Natural killer cell treated with Interleukin-12 subunit alpha and Interleukin-12 subunit beta and Interleukin-15 and Interleukin-18, amount 100 ng/mL, for 72 hours (primary cell): ENCODE results near the gene TAMALIN. TPM values are rescaled to one million over a fixed set of nuclear protein-coding genes. Genes with fewer than 3 reads are reported as not detected.

Experiments
- ATAC-seq, 2 donors: fragments of 150-1000 bp; cut with Tn5 transposase in 1 of 2; sonication (Bioruptor Pico), chemical (Tn5 transposase) in 1 of 2; 2 replicates each; pipeline ENCODE4 v1.10.0; 2021
- DNase-seq: peaks from one replicate; pipeline ENCODE4 v3.0.0; 2022; ENCODE audit warnings: low spot score
- H3K27ac Mint-ChIP-seq, 2 donors: 1 replicate in 1 of 2; 2 replicates in 1 of 2; pipeline ENCODE4 v1.8.0; 2022; ENCODE audit warnings: mixed read lengths in 2 of 2, mild to moderate bottlenecking in 1 of 2, moderate library complexity in 1 of 2
- H3K27me3 Mint-ChIP-seq, 2 donors: 1 replicate in 1 of 2; 2 replicates in 1 of 2; pipeline ENCODE4 v1.8.0; 2022; ENCODE audit warnings: mixed read lengths in 2 of 2
- H3K36me3 Mint-ChIP-seq: one replicate; pipeline ENCODE4 v1.8.0; 2022; ENCODE audit warnings: mixed read lengths
- H3K4me1 Mint-ChIP-seq, 2 donors: 1 replicate in 1 of 2; 2 replicates in 1 of 2; pipeline ENCODE4 v1.8.0; 2022; ENCODE audit warnings: low read depth in 2 of 2, mixed read lengths in 2 of 2, mild to moderate bottlenecking in 1 of 2
- H3K4me3 Mint-ChIP-seq: one replicate; pipeline ENCODE4 v1.8.0; 2022; ENCODE audit warnings: mixed read lengths
- H3K9me3 Mint-ChIP-seq: 2 replicates; pipeline ENCODE4 v1.8.0; 2022; ENCODE audit warnings: mixed read lengths
- total RNA-seq, 2 donors: library from RNA; stranded (reverse); gene quantifications; one replicate each; pipeline ENCODE4 v1.2.3, GENCODE V29; 2022

The TAMALIN gene
- total RNA-seq, 2 donors from 2014 or later: 5.4 to 5.6 TPM

DNA sequence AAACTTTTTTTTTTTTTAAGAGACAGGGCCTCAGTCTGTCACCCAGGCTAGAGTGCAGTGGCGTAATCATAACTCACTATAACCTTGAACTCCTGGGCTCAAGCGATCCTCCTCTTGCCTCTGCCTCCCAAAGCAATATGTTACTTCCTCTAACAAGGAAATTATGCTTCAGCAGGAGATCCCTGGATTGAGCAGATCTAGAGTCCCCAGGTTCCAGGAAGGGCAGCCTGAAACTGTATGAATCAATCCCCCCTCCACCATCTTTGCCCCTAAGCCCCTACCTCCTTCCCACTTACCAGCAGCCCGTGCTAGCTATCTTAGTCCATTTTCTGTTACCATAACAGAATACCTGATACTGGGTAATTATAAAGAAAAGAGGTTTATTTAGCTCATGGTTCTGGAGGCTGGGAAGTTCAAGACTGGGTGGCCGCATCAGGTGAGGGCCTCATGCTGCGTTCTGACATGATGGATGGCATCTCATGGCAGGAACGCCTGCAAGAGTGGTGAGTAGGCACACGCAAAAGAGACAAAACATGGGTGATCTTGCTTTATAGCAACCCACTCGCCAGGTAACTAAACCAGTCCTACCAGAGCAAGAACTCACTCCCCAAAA lies 5.0 kb downstream of the TAMALIN start:
- no peak overlapping the region for H3K4me3 Mint-ChIP-seq
- peaks cover 0 to 5% of the 10 kb centered on the region in 2 donors for H3K4me1 Mint-ChIP-seq
- H3K27me3 Mint-ChIP-seq: no peaks in the 10 kb centered on the region
- H3K9me3 Mint-ChIP-seq: no peaks in the 10 kb centered on the region
- no peaks in the 10 kb centered on the region for H3K36me3 Mint-ChIP-seq
- ATAC-seq (no peak), DNase-seq (no peak)
- no peak overlapping the region for H3K27ac Mint-ChIP-seq

DNA sequence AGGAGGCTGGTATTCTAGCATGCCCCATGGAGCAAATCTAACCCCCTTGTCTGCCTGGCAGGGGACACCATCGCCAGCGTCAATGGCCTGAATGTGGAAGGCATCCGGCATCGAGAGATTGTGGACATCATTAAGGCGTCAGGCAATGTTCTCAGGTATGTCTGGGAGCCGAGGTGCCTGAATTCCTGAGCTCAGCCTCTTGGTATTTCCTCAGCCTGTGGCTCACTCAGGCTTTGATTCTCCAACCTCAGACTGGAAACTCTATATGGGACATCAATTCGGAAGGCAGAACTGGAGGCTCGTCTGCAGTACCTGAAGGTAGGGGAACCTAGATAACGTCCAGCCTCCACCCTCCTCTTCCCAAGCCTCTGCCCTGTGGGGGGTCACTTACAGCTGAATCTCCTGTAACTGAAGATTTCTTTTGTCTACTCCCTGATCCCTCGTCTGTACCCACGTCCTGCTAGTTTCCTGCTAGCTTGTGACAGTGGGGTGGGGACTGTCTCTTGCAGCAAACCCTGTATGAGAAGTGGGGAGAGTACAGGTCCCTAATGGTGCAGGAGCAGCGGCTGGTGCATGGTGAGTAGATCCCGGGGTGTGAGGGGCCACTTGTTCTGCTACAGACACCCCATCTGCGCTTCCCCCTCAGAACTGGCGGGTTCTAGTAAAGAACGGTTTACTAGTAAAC lies 7.0 kb downstream of the TAMALIN start:
- ATAC-seq: no peak
- DNase-seq: no peak
- H3K9me3 Mint-ChIP-seq: no peaks in the 10 kb centered on the region
- H3K4me1 Mint-ChIP-seq: no peaks in the 10 kb centered on the region
- H3K27ac Mint-ChIP-seq: no peak overlapping the region
- no peaks in the 10 kb centered on the region for H3K27me3 Mint-ChIP-seq
- no peaks in the 10 kb centered on the region for H3K36me3 Mint-ChIP-seq
- H3K4me3 Mint-ChIP-seq: no peak overlapping the region

DNA sequence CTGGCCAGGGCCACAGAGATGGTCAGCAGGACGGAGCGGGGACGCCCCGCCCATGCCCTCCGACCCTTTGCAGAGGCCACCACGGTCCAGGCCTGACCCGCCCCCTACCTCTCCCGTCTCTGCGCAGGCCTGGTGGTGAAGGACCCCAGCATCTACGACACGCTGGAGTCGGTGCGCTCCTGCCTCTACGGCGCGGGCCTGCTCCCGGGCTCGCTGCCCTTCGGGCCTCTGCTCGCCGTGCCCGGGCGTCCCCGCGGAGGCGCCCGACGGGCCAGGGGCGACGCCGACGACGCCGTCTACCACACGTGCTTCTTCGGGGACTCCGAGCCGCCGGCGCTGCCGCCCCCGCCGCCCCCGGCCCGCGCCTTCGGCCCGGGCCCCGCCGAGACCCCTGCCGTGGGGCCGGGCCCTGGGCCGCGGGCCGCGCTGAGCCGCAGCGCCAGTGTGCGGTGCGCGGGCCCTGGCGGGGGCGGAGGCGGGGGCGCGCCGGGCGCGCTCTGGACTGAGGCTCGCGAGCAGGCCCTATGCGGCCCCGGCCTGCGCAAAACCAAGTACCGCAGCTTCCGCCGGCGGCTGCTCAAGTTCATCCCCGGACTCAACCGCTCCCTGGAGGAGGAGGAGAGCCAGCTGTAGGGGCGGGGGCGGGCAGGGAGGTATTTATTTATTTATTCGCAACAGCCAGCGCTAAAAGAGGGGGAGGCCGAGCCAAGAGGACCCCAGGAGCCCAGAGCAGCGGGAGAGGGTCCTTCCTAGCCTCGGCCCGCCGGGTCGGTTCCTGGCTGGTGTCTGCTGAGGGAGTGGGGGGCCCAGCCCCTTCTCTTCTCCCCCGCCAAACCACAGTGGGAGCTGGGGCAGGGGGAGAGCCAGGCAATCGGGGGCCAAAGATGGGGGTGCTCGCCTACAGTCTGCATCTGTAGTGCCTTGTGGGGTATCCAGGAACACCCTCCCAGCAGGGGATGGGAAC lies 8.1 kb downstream of the TAMALIN start:
- DNase-seq: no peak
- Mint-ChIP-seq H3K4me3 (no peak overlapping the region), H3K4me1 (no peaks in the 10 kb centered on the region), H3K9me3 (no peaks in the 10 kb centered on the region), H3K27ac (no peak overlapping the region), H3K27me3 (no peaks in the 10 kb centered on the region), H3K36me3 (no peaks in the 10 kb centered on the region)
- no peak for ATAC-seq

DNA sequence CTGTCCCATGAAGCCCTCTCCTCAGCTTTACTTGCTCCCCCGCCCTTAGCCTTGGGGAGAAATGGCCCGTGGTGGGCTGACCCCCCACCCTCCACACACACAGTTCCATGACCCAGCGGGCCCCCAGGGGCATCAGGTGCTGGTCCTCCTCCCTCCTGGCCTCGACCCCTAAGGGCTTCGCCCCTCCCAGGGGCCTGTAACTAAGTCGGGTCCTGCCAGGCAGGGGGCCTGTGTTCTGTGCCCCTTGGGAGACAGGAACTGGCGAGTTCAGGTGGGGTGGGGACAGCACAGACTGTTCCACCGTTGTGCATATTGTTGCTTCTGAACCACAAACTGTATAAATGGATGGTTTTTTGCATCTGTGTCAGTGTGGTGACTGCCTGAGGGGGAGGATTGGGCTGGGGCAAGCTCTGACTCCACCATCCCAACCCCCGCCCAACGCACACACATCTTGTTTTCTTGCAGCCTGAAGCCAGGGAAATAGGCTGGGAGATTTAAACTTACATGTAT lies 8.8 kb downstream of the TAMALIN start:
- DNase-seq: no peak
- Mint-ChIP-seq H3K4me1 (peaks cover 4 to 7% of the 10 kb centered on the region in 2 donors), H3K4me3 (no peak overlapping the region), H3K36me3 (no peaks in the 10 kb centered on the region), H3K27me3 (no peaks in the 10 kb centered on the region), H3K9me3 (no peaks in the 10 kb centered on the region), H3K27ac (no peak overlapping the region)
- ATAC-seq: no peak

GRCh38 chr12:52018433-52019112 lies 11.8 kb downstream of the TAMALIN start:
- ATAC-seq (no peak), DNase-seq (no peak)
- no peak overlapping the region for H3K4me3 Mint-ChIP-seq
- H3K36me3 Mint-ChIP-seq: no peaks in the 10 kb centered on the region
- H3K4me1 Mint-ChIP-seq: peaks cover 10 to 11% of the 10 kb centered on the region in 2 donors
- no peak overlapping the region for H3K27ac Mint-ChIP-seq
- no peaks in the 10 kb centered on the region for H3K27me3 Mint-ChIP-seq
- H3K9me3 Mint-ChIP-seq: no peaks in the 10 kb centered on the region

DNA sequence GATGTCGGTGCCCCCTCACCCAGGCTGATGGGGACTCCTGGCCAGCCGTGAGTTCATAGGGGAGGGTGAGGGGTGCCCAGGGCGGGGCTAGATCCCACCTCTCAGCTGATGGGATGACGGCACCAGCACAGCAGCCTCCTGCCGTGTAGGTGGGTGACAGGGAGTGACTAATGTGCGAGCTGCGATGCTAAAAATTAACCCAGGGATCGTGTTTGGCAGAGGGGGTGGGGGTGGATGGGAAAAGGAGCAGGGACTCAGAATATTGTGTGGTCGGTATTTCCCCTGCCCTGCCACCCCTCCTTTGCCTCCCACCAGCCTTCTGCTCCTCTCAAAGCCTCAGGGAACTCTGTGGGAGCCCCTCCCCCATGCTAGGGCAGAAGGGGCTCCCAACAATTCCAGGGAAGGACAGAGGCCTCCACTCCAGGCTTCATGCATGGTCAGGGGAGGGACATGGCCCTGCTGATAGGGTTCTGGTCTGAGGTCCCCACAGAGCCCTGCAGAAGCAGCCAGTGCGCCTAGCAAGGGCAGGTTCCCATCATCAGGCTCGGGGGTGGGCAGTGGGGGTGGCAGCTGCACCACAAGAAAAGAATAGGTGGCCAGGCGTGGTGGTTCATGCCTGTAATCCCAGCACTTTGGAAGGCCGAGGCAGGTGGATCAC lies 12.5 kb downstream of the TAMALIN start:
- DNase-seq (no peak), ATAC-seq (no peak)
- H3K27me3 Mint-ChIP-seq: no peaks in the 10 kb centered on the region
- no peaks in the 10 kb centered on the region for H3K9me3 Mint-ChIP-seq
- no peaks in the 10 kb centered on the region for H3K36me3 Mint-ChIP-seq
- H3K27ac Mint-ChIP-seq: no peak overlapping the region
- peaks cover 15 to 16% of the 10 kb centered on the region in 2 donors for H3K4me1 Mint-ChIP-seq
- no peak overlapping the region for H3K4me3 Mint-ChIP-seq

DNA sequence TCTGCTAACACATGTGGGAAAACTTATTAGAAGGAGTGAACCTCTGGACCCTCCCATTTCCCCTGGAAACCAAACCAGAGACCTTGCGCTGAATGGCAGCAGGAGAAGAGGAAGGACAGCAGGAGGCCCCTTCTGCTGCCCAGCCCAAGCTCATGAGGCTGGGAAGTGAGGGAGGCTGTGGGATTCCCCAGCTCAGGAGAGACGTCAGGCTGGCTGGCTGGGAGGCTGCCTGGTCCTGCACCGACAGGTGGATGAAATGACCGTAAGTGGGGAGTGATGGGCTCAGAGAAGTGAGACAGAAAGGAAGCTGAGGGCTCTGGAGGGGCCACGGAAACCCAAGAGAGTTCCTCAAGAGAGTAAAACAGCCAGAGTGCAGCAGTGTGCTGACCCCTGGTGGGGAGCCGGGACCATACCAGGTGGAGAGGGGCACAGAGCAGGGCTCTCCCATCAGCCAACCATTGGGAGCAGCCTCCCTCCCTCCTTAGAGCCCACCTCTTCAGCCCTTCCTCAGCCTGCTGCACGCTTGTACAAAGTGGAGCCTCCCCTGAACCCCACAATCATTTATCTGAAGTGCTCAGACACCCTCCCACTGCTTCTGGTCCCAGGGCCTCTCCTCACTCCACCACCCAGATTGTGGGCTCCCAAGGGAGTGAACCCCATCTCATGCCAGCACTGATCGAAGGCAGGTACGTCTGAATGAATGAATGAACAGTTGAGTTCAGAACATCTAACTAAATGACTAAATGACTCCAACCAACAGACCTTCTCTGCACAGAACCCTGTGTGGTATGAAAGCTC lies 14.0 kb downstream of the TAMALIN start:
- Mint-ChIP-seq H3K36me3 (no peaks in the 10 kb centered on the region), H3K9me3 (no peaks in the 10 kb centered on the region), H3K27ac (no peak overlapping the region), H3K4me3 (no peak overlapping the region), H3K4me1 (peaks cover 29 to 30% of the 10 kb centered on the region in 2 donors), H3K27me3 (no peaks in the 10 kb centered on the region)
- DNase-seq (peak; percentile 75), ATAC-seq (peak; percentile 17)

DNA sequence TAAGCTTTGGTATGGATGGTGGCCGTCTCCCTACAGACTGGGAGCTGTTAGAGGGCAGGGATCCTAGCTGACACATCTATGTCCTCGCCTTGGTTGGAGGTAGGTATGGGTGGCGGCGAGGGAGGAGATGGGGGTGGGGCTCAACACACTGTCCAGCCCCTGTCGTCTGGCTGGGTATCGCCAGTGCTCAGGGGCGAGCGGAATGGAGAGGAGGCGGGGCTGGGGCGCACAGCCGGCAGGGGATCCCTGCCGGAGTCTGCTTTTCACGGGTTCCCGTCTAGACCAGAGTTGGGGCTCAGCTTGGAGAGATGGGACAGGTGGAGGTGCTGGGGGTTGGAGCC lies 16.1 kb downstream of the TAMALIN start:
- DNase-seq (no peak), ATAC-seq (peak; percentile 1 to 15)
- Mint-ChIP-seq H3K4me3 (peak overlapping the region; percentile 53), H3K27me3 (no peaks in the 10 kb centered on the region), H3K9me3 (no peaks in the 10 kb centered on the region), H3K27ac (no peak overlapping the region), H3K36me3 (no peaks in the 10 kb centered on the region), H3K4me1 (peaks cover 32 to 34% of the 10 kb centered on the region in 2 donors)

DNA sequence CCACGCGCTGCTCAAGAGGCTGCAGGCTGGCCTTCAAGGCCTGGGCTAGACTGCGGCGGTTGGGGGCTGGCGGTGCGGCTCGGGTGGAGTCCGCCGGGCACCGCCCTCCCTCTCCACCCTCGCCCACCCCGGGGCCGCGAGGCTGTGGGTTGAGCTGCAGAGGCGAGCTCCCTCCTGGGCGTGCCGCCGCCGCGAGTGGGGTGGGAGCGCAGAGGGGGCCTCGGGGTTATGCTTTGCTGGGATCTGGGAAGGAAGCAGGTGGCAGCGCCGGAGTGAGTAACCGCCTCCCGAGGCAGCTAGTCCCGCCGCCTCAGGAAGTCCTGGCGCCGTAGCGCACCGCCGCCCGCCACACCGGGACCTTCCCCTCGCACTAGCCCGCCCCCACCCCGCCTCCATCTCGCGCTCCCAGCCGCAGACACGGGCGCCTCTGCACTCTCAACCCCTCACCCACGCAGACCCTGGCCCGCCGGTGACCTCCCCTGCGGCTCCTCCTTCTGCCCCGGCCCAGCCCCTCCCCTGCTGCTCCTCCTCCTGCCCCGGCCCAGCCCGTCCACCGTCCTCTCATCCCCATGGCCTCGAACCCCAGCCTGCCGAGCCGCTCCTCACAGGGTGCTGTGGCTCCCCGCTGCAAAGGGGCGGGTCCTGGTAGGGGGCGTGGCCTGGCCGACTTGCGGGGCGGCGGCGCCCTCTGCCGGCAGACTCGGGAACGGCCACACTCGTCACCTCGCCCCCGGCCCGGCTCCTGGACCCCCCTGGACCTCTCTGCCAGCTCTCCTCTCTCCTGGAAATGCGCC lies 16.6 kb downstream of the TAMALIN start:
- no peaks in the 10 kb centered on the region for H3K9me3 Mint-ChIP-seq
- no peaks in the 10 kb centered on the region for H3K27me3 Mint-ChIP-seq
- peaks cover 32 to 34% of the 10 kb centered on the region in 2 donors for H3K4me1 Mint-ChIP-seq
- peak overlapping the region; percentile 77 to 90 for H3K27ac Mint-ChIP-seq
- no peaks in the 10 kb centered on the region for H3K36me3 Mint-ChIP-seq
- DNase-seq (peak; percentile 91), ATAC-seq (peak; percentile 80 to 87)
- peak overlapping the region; percentile 95 for H3K4me3 Mint-ChIP-seq

- H3K9me3 Mint-ChIP-seq: no peaks in the 10 kb centered on the region
- peak; percentile 0 to 11 for ATAC-seq
- peak overlapping the region; percentile 77 to 90 for H3K27ac Mint-ChIP-seq
- H3K4me1 Mint-ChIP-seq: peaks cover 32 to 34% of the 10 kb centered on the region in 2 donors
- H3K27me3 Mint-ChIP-seq: no peaks in the 10 kb centered on the region
- no peak for DNase-seq
- H3K36me3 Mint-ChIP-seq: no peaks in the 10 kb centered on the region
- peak overlapping the region; percentile 95 for H3K4me3 Mint-ChIP-seq
Measured at GRCh38 chr12:52023976-52024688, 17.4 kb downstream of the TAMALIN start.

GRCh38 chr12:52024845-52025230 lies 18.1 kb downstream of the TAMALIN start:
- Mint-ChIP-seq H3K27me3 (no peaks in the 10 kb centered on the region), H3K4me3 (peak overlapping the region; percentile 95), H3K36me3 (no peaks in the 10 kb centered on the region), H3K9me3 (no peaks in the 10 kb centered on the region), H3K4me1 (peaks cover 32 to 34% of the 10 kb centered on the region in 2 donors), H3K27ac (peak overlapping the region; percentile 77 to 90)
- DNase-seq: no peak
- ATAC-seq: no peak
